NCI-H1048 (cell line): ENCODE data around the gene NR2E1.

Experiments
- DNase-seq: peaks from one replicate; lab custom pipeline; 2025; lab: John Stamatoyannopoulos, UW

NR2E1 gene

DNA sequence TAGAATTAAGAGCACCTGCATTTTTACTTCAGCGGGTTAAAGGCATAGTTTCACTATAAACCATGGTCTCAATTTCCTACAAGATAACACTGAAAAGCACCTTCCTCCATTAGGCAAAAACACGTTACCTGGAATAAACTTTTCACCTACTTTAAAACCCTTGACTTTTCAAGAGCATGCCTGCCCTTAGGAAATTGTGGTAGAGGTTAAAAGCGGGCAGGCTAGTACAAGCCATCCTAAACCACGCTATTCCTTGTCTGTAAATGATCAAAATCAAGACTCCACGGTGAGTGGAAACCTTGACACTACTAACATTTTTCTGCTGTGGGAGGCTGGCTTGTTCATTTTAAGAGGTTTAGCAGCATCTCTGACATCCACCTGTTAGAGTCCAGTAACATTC, 43.9 kb downstream of the NR2E1 start:
- DNase-seq: no peak

DNA sequence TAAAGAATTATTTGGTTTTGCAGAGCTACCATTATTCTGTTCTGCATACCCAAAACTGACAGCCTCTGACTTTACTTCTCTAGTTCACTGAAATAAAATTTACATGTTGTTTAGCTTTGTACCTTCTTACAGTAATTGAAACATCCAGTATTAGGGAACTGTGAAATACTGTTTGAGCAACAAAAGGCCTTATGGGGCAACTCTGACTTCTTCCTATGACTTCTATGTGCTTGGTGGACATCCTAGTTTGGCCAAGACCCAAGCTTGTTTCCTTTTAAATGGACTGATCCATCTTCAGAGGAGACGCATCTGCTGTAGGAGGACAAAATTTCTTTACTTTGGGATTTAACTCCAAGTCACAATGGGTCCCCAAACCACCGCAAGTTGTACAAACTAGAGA, 44.7 kb downstream of the NR2E1 start:
- DNase-seq: no peak

DNA sequence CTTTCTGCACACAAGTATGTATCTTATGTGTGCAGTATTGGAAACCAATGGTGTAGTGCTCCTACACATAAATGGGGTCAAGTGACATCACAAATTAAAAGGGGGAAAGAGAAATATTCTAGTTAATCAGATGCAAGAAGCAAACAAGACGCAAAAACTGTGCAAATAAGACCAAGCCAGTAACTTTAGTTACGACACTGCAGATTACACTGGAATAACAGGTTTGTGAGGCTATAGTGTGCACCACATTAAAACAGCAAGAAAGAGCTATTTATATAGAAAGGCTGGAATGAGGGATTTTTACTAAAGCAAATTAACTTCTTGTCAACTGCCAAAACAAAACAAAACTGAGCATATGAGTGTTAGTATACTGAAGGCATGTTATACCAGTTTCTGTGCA, 45.8 kb downstream of the NR2E1 start:
- no peak for DNase-seq

GRCh38 chr6:108222064-108222463, 56.2 kb downstream of the NR2E1 start:
- no peak for DNase-seq

GRCh38 chr6:108222504-108222903, 56.7 kb downstream of the NR2E1 start:
- no peak for DNase-seq

DNA sequence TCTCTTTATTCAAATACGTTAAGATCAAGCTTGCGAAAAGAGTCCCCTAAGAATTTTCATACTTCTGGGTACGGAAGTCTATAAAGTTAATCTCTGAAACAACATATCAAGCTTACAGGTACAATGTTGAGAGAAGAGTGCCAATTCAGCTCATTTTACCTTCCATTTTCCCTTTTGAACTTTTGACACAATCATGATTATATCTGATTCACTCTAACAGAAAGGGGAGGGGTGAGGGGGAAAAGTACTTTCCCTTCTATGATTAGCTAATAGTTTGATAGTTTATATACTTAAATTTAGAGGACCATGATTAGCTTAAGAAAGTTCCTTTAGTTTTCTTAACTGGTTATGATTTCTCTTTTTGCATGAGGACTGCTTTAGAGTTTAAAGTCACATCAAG, 61.5 kb downstream of the NR2E1 start:
- DNase-seq: no peak

- DNase-seq: no peak
These were observed 62.6 kb downstream of the NR2E1 start for GRCh38 chr6:108228416-108228815.

DNA sequence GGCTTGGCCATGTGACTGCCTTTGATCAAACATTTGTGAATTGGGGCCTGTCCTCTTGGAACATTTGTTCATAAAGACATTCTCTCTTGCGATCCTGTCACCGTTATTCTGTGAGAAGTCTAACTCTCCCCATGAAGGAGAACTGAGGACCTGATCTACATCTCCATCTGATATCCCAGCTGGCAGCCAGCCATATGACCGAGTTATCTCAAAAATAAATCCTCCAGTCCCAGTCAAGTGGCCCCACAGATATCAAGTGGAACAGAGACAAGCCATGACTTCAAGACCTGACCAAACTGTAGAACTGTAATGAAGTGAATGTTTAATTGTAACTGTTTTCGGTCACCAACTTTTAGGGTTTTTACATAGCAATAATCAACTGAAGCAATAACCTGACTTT, 69.3 kb downstream of the NR2E1 start:
- DNase-seq: no peak

DNA sequence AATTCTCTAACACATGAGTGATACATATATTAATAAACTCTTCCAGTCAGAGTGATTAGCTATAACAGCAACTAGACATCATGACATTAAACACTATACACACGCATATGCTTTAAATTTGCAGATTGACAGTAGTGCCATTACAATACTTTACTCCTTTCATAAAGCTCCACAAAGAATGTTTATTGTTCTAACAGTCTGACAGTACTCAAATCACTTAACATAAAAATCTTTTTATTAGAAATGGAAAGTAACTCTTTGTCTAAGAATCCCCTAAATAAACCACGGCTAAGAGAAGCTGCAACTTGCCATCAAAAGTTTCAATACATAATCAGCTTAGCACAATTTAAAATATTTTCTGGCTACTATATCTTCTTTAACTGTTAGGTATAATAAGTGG, 71.0 kb downstream of the NR2E1 start:
- DNase-seq: no peak

- DNase-seq: no peak
These were observed 72.5 kb downstream of the NR2E1 start for GRCh38 chr6:108238322-108238721.
